HepG2 (cell line): Measurements from ENCODE around the gene DAB2IP. TPM values are rescaled to one million over a fixed set of nuclear protein-coding genes. Genes with fewer than 3 reads are reported as not detected.

ENCODE experiments used
- ATF4 ChIP-seq, 2 experiments: fragments of 450-650 bp in 1 of 2; sonication (generic) in 1 of 2; formaldehyde crosslinking; IDR thresholded peaks; 2 replicates each; pipeline versions ENCODE4 v1.5.0 to v1.8.0; 2020 to 2022; ENCODE audit warnings: mild to moderate bottlenecking in 1 of 2, missing genetic modification reagents in 1 of 2
- FOXA3 ChIP-seq: IDR thresholded peaks from 2 replicates; pipeline ENCODE4 v1.6.1; 2016; ENCODE audit warnings: missing genetic modification reagents, missing compliant biosample characterization
- KDM6A ChIP-seq: IDR thresholded peaks from 2 replicates; pipeline ENCODE4 v1.6.1; 2016; ENCODE audit warnings: low read depth
- NFIC ChIP-seq: IDR thresholded peaks from 2 replicates; pipeline ENCODE4 v1.6.1; 2012; ENCODE audit warnings: mild to moderate bottlenecking, low read length, inconsistent platforms
- NFYC ChIP-seq: IDR thresholded peaks from 2 replicates; pipeline ENCODE4 v1.6.1; 2016; ENCODE audit warnings: missing genetic modification reagents, missing compliant biosample characterization
- PITX1 ChIP-seq: sonication (generic); formaldehyde crosslinking; IDR thresholded peaks from 2 replicates; pipeline ENCODE4 v1.5.1; 2020; ENCODE audit warnings: mild to moderate bottlenecking, missing genetic modification reagents
- SAP130 ChIP-seq: IDR thresholded peaks from 2 replicates; pipeline ENCODE4 v1.6.1; 2016; ENCODE audit warnings: low read depth
- SNAI1 ChIP-seq: sonication (generic); formaldehyde crosslinking; IDR thresholded peaks from 2 replicates; pipeline ENCODE4 v1.5.0; 2020; ENCODE audit warnings: mild to moderate bottlenecking, missing genetic modification reagents, borderline replicate concordance
- STAT5B ChIP-seq: sonication (generic); formaldehyde crosslinking; IDR thresholded peaks from 2 replicates; pipeline ENCODE4 v1.4.0; 2020; ENCODE audit warnings: missing genetic modification reagents
- ZBTB8A ChIP-seq: sonication (generic); formaldehyde crosslinking; IDR thresholded peaks from 2 replicates; pipeline ENCODE4 v1.4.0; 2020; ENCODE audit warnings: mild to moderate bottlenecking, low read depth, missing genetic modification reagents, borderline replicate concordance
- ZNF552 ChIP-seq: sonication (generic); formaldehyde crosslinking; IDR thresholded peaks from 2 replicates; pipeline ENCODE4 v1.9.0; 2022; ENCODE audit warnings: missing genetic modification reagents, mild to moderate bottlenecking, borderline replicate concordance
- ZNF563 ChIP-seq: sonication (generic); formaldehyde crosslinking; IDR thresholded peaks from 2 replicates; pipeline ENCODE4 v1.8.0; 2022; ENCODE audit warnings: mild to moderate bottlenecking, moderate library complexity, missing genetic modification reagents
- ZNF564 ChIP-seq: sonication (generic); formaldehyde crosslinking; IDR thresholded peaks from 2 replicates; pipeline ENCODE4 v1.8.1; 2023; ENCODE audit warnings: mild to moderate bottlenecking, missing genetic modification reagents
- ZNF792 ChIP-seq: IDR thresholded peaks from 2 replicates; pipeline ENCODE4 v1.6.1; 2016
- polyA plus RNA-seq, 8 experiments: library from polyadenylated mRNA; depleted of rRNA in 3 of 8; stranded (reverse) in 7 of 8; unstranded in 1 of 8; fragments of >200 nt; fragmentation: Illumina TruSeq in 4 of 8; extraction: Trizol in 4 of 8; gene quantifications; 2 replicates each; pipeline versions ENCODE4 v1.2.1 to v1.2.3, GENCODE V29; 2011 to 2016; ENCODE audit warnings: low read depth in 4 of 8, missing spikeins in 1 of 8, mixed read lengths in 1 of 8; ENCODE audit not compliant: insufficient read depth in 1 of 8
- total RNA-seq, 5 experiments: library from RNA; depleted of rRNA; stranded (reverse); fragments of >200 nt; fragmentation: Illumina TruSeq; extraction: Trizol; gene quantifications; 2 replicates each; pipeline ENCODE4 v1.2.3, GENCODE V29; 2016; ENCODE audit warnings: low read depth in 1 of 5
- TF ChIP-seq, protein P1 (sequence below): sonication (generic); formaldehyde crosslinking; IDR thresholded peaks from 2 replicates; pipeline ENCODE4 v1.9.0; 2021; ENCODE audit warnings: mild to moderate bottlenecking, missing genetic modification reagents
- TF ChIP-seq, protein P2 (sequence below): IDR thresholded peaks from 2 replicates; pipeline ENCODE4 v1.6.1; 2016; ENCODE audit warnings: missing biosample characterization, missing genetic modification reagents, low read depth
- TF ChIP-seq, protein P3 (sequence below): sonication (generic); formaldehyde crosslinking; IDR thresholded peaks from 2 replicates; pipeline ENCODE4 v1.4.0; 2020; ENCODE audit warnings: missing genetic modification reagents
- TF ChIP-seq, protein P4 (sequence below): IDR thresholded peaks from 2 replicates; pipeline ENCODE4 v1.6.1; 2016; ENCODE audit warnings: control low read depth

DAB2IP gene
- total and polyA plus RNA-seq, 2 of the 13 experiments (the other 11 are each of a cell fraction or from before 2014, with no cell fraction given) = 25.3 to 37.9 TPM

- TF ChIP-seq ZNF552 (CRISPR knock-in tag) (no peak), NFYC (CRISPR knock-in tag) (no peak), ZNF564 (CRISPR knock-in tag) (no peak), SAP130 (CRISPR knock-in tag) (peak; percentile 90), SNAI1 (no peak), KDM6A (CRISPR knock-in tag) (no peak), FOXA3 (CRISPR knock-in tag) (no peak), ZNF563 (CRISPR knock-in tag) (no peak), ZBTB8A (CRISPR knock-in tag) (no peak), ZNF792 (no peak), NFIC (no peak), ATF4 (CRISPR knock-in tag; IDR thresholded peaks at IDR 0.05) (no peak), STAT5B (CRISPR knock-in tag) (no peak), PITX1 (CRISPR knock-in tag) (no peak)
- TF ChIP-seq, protein P1, sequence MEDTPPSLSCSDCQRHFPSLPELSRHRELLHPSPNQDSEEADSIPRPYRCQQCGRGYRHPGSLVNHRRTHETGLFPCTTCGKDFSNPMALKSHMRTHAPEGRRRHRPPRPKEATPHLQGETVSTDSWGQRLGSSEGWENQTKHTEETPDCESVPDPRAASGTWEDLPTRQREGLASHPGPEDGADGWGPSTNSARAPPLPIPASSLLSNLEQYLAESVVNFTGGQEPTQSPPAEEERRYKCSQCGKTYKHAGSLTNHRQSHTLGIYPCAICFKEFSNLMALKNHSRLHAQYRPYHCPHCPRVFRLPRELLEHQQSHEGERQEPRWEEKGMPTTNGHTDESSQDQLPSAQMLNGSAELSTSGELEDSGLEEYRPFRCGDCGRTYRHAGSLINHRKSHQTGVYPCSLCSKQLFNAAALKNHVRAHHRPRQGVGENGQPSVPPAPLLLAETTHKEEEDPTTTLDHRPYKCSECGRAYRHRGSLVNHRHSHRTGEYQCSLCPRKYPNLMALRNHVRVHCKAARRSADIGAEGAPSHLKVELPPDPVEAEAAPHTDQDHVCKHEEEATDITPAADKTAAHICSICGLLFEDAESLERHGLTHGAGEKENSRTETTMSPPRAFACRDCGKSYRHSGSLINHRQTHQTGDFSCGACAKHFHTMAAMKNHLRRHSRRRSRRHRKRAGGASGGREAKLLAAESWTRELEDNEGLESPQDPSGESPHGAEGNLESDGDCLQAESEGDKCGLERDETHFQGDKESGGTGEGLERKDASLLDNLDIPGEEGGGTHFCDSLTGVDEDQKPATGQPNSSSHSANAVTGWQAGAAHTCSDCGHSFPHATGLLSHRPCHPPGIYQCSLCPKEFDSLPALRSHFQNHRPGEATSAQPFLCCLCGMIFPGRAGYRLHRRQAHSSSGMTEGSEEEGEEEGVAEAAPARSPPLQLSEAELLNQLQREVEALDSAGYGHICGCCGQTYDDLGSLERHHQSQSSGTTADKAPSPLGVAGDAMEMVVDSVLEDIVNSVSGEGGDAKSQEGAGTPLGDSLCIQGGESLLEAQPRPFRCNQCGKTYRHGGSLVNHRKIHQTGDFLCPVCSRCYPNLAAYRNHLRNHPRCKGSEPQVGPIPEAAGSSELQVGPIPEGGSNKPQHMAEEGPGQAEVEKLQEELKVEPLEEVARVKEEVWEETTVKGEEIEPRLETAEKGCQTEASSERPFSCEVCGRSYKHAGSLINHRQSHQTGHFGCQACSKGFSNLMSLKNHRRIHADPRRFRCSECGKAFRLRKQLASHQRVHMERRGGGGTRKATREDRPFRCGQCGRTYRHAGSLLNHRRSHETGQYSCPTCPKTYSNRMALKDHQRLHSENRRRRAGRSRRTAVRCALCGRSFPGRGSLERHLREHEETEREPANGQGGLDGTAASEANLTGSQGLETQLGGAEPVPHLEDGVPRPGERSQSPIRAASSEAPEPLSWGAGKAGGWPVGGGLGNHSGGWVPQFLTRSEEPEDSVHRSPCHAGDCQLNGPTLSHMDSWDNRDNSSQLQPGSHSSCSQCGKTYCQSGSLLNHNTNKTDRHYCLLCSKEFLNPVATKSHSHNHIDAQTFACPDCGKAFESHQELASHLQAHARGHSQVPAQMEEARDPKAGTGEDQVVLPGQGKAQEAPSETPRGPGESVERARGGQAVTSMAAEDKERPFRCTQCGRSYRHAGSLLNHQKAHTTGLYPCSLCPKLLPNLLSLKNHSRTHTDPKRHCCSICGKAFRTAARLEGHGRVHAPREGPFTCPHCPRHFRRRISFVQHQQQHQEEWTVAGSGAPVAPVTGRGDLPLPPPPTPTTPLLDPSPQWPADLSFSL (CRISPR knock-in tag) = no peak
- TF ChIP-seq, protein P2, sequence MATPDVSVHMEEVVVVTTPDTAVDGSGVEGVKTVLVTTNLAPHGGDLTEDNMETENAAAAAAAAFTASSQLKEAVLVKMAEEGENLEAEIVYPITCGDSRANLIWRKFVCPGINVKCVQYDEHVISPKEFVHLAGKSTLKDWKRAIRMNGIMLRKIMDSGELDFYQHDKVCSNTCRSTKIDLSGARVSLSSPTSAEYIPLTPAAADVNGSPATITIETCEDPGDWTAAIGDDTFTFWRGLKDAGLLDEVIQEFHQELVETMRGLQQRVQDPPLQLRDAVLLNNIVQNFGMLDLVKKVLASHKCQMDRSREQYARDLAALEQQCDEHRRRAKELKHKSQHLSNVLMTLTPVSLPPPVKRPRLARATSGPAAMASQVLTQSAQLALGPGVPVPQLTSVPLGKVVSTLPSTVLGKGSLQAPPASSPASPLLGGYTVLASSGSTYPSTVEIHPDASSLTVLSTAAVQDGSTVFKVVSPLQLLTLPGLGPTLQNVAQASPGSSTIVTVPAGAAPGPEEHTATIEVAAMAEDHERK = no peak
- TF ChIP-seq, protein P3, sequence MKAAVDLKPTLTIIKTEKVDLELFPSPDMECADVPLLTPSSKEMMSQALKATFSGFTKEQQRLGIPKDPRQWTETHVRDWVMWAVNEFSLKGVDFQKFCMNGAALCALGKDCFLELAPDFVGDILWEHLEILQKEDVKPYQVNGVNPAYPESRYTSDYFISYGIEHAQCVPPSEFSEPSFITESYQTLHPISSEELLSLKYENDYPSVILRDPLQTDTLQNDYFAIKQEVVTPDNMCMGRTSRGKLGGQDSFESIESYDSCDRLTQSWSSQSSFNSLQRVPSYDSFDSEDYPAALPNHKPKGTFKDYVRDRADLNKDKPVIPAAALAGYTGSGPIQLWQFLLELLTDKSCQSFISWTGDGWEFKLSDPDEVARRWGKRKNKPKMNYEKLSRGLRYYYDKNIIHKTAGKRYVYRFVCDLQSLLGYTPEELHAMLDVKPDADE (CRISPR knock-in tag) = no peak
- TF ChIP-seq, protein P4, sequence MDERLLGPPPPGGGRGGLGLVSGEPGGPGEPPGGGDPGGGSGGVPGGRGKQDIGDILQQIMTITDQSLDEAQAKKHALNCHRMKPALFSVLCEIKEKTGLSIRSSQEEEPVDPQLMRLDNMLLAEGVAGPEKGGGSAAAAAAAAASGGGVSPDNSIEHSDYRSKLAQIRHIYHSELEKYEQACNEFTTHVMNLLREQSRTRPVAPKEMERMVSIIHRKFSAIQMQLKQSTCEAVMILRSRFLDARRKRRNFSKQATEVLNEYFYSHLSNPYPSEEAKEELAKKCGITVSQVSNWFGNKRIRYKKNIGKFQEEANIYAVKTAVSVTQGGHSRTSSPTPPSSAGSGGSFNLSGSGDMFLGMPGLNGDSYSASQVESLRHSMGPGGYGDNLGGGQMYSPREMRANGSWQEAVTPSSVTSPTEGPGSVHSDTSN (CRISPR knock-in tag) = 0 out of 2 replicates have a peak, but pooled peaks have one; percentile 16
Measured at GRCh38 chr9:121692606-121693387, 41.4 kb downstream of the DAB2IP start (continued).
